MM.1S (cell line): ENCODE measurements around the gene CBFA2T3.

Experiments used
- CTCF ChIP-seq: fragments of 300-600 bp; sonication (generic); IDR thresholded peaks from 2 replicates; pipeline ENCODE4 v1.5.1; 2016; ENCODE audit warnings: antibody characterized with exemption, low read length, mixed read lengths
- EZH2 ChIP-seq: fragments of 300-600 bp; sonication (generic); optimal IDR thresholded peaks from 2 replicates; pipeline ENCODE3; 2017; ENCODE audit warnings: low read depth, mild to moderate bottlenecking, antibody characterized with exemption, low read length, mixed read lengths
- EZH2phosphoT487 ChIP-seq: fragments of 300-600 bp; sonication (generic); IDR thresholded peaks from 2 replicates; pipeline ENCODE4 v1.6.1; 2018; ENCODE audit warnings: antibody characterized with exemption, low read length

- no peak for TF ChIP-seq EZH2
- no peak for TF ChIP-seq CTCF
- TF ChIP-seq EZH2phosphoT487: no peak
Measured at GRCh38 chr16:89001117-89002027, 24.4 kb upstream of the CBFA2T3 start.
